ENCODE measurements around the gene LOXHD1.

Gene LOXHD1

DNA sequence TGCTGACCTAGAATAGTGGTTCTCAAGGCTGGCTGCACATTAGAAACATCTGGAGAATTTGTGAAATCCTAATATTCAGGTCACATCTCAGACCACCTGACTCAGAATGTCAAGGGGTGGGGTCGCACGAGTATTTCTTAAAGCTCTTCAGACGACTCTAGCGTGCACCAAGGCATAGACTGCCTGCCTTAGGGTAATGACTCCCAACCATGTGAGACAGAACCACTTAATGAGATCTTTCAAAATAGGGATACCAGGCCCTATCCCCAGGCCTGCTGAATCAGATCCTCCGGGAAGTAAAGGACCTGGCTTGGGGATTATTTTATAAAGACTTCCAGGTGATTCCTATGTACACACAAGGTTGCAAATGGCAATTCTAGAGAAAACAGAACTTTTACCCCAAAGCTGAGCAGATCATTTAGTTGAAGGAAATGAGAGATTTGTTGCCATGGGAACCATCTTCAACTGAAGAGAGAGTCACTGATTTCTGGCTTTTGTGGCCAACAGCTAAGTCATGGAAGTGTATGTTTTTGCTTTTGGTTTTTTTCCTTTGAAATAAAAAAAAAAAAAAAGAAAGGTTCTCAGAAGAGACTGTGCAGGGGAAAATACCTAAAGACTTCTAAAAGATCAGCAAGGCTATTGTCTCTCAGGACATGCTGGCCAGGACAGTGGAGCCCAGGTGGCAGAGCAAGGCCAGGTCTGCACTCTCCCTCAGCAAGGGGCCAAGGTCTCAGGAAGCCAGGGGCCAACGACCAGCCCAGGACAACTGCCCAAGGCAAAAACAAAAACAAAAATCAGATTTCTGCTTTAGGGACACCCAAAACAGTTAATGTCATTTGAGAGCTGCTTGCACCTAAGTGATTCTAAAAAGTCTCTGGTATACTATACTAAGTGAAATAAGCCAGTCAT is 15.3 kb upstream of the LOXHD1 start:
- DNase-seq: peak; percentile 26

DNA sequence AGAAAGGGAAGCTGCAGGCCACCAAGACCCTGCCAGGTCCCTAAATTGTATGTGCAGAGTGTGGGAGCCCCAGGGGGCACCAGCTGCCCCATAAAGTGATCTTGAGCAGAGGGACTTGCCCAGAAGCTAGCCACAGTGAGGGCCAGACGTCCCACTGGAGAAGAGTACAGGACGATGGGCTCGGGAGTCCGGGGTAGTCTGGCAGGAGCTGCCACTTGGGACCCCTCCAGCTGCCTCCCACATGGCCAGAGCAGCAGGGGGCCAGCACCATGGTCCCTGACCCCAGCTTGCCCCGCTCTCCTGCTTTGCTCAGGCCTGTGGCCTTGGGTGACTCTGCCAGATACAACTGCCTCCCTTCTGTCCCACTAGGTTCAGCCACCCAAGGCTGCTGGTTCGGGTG is 11.7 kb upstream of the LOXHD1 start:
- DNase-seq: no peak

DNA sequence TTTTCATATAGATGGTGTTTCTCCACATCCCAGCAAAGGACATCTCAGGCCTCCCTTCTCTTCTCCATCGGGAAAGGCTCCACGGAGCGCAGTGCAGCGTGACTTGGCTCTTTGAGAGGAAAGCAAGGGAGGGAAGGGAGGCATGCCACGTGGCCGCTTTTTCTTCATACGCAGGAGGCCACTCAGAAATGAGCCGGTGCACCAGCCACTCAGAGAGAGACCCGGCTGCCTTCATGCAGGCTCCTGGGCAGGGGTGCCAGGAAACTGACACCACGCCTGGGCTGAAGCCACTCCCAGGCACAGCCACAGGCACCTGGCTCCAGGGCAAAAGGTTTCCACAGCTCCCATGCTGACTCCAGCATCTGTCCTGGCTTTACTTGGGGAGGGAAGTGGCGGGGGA is 11.1 kb upstream of the LOXHD1 start:
- DNase-seq: no peak

DNA sequence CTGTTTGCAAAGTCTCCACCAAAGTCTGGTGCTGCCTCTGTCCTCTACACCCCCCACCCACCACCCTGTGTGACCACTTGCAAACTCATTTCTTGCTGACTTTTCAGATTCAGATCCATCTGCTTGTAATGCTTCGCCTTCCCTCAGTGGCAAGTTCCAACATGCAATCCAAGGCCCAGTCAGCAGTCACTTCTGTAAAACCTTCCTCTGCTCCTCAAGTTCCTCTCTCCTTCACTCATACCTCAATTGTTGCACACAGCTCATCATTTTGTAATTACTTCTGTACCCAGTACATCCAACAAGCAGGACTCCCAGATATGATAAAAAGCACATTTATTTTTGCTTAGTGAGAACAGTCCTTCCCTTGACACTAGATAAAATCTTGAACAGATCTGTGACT is 6.5 kb upstream of the LOXHD1 start:
- DNase-seq: no peak

- DNase-seq: no peak
Measured at GRCh38 chr18:46660957-46661749, 4.1 kb upstream of the LOXHD1 start.

- DNase-seq: no peak
Measured at GRCh38 chr18:46659484-46659883, 2.5 kb upstream of the LOXHD1 start.

- DNase-seq: no peak
Measured at GRCh38 chr18:46656326-46657114, 500 bp downstream of the LOXHD1 start.

DNA sequence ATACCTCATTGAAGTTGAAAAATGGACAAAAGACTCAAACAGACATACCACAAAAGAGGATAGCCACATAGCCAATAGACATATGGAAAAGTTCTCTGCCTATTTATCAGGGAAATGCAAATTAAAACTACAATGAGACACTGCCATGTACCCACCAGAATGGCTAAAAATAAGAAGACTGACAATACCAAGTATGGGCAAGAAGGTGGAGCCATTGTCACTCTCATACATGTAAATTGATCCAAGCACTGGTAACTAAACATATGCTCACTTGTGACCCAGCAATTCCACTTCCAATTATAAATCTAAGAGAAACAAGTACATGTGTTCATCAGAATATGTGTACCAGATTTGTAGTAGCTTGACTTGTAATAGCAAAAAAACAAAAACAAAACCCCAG is 4.6 kb downstream of the LOXHD1 start:
- no peak for DNase-seq

DNA sequence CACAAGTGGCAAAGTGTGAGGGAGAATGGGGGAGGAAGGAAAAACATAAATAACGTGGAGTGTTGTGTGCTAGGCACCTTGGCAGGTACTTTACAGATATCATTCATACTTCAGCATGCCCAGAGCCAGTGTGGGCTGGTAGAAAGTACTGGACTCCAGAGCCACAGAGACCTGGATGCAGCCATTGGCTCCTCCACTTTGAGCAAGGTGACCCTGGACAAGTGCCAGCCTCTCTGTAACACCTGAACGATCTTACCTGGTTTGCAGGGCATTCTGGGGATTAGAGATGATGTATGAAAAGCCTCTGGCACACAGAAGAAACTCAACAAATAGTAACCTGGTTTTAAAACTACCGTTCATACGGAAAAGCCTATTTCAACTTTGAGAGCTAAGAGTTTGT is 6.3 kb downstream of the LOXHD1 start:
- no peak for DNase-seq

- no peak for DNase-seq
Measured at GRCh38 chr18:46649071-46649862, 7.8 kb downstream of the LOXHD1 start.

- DNase-seq: no peak
Measured at GRCh38 chr18:46646468-46646867, 10.6 kb downstream of the LOXHD1 start.

GRCh38 chr18:46642561-46642960 is 14.5 kb downstream of the LOXHD1 start:
- DNase-seq: no peak

- DNase-seq: no peak
Measured at GRCh38 chr18:46641917-46642316, 15.1 kb downstream of the LOXHD1 start.

DNA sequence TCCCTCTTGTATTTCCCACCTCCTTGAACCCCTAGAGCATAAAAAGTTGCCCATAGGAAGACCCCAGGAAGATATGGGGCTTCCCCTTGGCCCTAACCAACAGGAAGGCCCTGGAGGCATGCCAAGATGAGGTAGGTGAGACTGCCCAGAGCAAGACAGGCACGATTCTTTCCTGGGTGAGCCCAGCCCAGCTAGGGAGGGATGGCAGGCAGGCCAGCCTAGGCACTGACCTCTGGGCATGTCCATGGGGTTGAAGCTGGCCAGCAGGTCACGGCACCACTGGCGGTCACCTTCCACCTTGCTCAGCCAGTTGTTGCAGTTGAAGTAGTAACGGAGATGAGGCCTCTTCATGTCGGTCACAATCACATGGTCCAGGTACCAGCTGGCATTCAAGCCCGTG is 17.6 kb downstream of the LOXHD1 start:
- DNase-seq: no peak

GRCh38 chr18:46636040-46636630 is 20.9 kb downstream of the LOXHD1 start:
- DNase-seq: no peak

- DNase-seq: no peak
Measured at GRCh38 chr18:46632401-46633071, 24.5 kb downstream of the LOXHD1 start.

GRCh38 chr18:46630991-46631390 is 26.0 kb downstream of the LOXHD1 start:
- DNase-seq: no peak

- peak; percentile 12 for DNase-seq
Measured at GRCh38 chr18:46630160-46630559, 26.9 kb downstream of the LOXHD1 start.

DNA sequence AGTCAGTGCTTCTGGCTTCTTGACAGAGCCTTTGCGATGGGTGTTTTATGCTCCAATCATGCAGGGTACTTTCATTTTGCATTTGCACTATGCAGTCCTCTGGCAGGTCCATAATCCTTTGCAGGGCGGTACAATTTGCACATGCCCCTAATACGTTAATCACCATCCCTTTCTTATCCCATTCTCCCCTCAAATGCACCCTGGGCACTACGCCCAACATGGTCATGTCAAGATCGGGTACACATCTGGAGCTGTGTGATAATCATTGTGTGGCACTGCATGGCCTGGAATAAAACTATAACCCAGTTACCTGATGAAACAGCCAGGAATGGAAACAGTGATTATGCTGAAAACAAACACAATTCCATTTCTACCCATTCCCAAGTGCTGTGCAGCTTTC is 27.7 kb downstream of the LOXHD1 start:
- no peak for DNase-seq

DNA sequence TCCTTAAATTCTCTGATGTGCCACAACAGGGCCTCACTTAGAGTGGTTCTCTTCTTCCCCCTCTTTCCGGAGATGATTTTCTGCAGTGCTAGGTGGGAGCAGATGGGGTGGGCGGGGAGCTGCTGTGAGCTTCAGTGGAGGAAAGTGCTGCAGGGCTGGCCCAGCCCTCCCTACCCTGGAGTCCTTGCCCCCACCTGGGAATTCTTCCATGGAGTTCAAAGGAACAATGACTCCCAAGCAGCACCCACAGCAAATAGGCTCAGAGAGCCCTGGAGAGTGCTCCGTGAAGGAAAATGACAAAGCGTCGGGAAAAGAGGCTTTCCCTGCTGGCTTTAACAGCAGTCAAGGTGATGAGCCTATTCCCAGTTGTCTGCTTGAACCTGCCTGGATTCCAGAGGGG is 28.8 kb downstream of the LOXHD1 start:
- no peak for DNase-seq

DNA sequence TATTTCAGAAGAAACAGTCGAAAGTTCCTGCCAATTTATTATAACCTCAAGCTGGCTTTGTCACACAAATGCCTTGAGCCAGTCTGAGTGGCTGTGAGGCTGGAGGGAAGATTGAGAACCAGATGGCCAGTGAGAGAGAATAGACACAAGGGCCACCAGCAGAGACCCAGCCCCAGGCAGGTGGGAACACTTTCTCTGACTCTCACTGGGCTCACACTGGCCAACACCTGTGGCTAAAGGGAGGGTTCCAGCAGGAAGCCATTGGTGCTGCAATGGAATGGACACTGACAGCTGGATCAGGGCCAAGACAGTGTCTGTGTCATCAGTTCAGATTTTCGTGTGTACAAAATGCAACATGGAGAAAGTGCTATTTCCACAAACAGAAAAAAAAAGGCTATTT is 29.9 kb downstream of the LOXHD1 start:
- DNase-seq: no peak

Measured in activated CD4-positive, alpha-beta T cell treated with anti-CD3 and anti-CD28 coated beads, Interleukin-2, Interleukin-6, amounts not matched to agents 100 ng/mL and 50 ng/mL, durations not matched to agents 16 hours and 8 hours (primary cell).